Activated effector memory CD4-positive, alpha-beta T cell treated with Interleukin-2 at 50 U/mL for 16 hours (primary cell): ENCODE data around the gene CYP17A1.
A peak's percentile ranks its signal among the peaks of the same experiment; 100 is the strongest.
"Not testable (repeated sequence)": the region's sequence is repeated elsewhere in the genome, so short reads cannot be mapped to it uniquely, and the experiment has no call there.

Experiments
- DNase-seq: peaks from one replicate; pipeline ENCODE4 v3.0.0-alpha.2; 2020

Gene CYP17A1

DNA sequence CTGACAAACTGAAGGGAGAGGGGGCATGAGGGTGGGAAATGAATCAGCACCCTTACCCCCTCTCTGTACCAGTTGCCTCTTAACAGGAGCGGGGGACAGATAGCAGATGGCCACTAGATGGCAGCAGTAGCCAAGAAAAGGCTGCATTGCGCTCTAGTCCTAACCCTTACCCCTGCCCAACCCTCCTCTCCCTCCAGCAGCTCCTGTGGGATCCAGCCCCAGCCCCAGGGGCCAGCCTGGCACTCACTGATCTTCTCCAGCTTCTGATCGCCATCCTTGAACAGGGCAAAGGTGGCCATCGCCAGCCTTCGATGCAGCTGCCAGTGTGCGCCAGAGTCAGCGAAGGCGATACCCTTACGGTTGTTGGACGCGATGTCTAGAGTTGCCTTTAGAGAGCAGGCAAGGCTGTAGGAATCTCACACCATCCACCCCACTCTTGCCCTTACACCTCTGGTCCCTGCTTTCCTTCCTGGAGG, 2.2 kb downstream of the CYP17A1 start:
- DNase-seq, result peak; percentile 50

DNA sequence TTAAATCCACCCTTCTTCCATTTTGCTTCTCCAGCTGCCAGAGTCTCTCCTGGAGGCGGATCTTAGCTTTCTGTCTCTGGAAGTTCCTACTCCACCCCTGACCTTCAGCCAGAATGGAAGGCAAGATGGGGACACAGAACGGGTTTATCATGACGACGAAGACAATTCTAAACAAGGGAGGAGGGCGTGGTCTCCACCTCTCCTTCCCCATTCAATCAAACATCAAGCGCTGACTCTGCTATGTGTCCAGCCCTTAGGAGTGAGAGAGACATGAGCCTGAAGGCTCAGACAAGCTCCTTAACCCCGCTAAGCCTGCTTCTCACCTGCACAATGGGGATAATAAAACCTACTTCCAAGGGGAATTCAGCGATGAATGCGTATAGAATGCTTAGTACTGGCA, 3.1 kb downstream of the CYP17A1 start:
- DNase-seq, result no peak

DNA sequence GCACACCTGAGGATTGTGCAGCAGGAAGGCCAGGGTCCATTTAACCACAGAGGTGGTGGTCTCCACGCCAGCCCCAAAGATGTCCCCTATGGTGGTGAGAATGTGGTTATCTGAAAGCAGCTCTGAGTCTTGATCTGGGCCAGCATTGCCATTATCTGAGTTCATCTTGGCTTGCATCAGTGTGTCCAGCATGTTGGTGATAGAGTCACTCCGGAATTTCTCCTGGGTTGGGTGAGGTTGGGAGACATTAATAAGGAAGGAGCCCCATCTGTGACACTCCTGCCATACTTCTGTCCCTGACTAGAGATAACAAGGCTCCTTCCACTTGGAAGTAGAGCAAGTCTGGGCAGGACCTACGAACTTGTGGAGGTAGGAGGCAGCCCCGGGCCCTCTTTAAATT, 4.2 kb downstream of the CYP17A1 start:
- DNase-seq, result no peak

DNA sequence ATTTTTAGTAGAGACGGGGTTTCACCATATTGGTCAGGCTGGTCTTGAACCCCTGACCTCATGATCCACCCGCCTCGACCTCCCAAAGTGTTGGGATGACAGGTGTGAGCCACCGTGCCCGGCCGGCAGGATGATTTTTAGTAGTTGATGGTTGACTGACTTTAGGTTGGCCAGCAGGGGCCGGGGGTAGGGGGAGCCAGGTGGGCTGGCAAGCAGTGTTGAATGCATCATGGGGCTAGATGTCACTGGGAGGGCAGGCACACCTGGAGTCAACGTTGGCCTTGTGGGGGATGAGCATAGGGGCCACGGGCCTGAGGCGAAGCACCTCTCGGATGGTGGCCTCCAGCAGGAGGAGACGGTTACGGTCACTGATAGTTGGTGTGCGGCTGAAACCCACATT, 5.0 kb downstream of the CYP17A1 start:
- DNase-seq, result no peak

DNA sequence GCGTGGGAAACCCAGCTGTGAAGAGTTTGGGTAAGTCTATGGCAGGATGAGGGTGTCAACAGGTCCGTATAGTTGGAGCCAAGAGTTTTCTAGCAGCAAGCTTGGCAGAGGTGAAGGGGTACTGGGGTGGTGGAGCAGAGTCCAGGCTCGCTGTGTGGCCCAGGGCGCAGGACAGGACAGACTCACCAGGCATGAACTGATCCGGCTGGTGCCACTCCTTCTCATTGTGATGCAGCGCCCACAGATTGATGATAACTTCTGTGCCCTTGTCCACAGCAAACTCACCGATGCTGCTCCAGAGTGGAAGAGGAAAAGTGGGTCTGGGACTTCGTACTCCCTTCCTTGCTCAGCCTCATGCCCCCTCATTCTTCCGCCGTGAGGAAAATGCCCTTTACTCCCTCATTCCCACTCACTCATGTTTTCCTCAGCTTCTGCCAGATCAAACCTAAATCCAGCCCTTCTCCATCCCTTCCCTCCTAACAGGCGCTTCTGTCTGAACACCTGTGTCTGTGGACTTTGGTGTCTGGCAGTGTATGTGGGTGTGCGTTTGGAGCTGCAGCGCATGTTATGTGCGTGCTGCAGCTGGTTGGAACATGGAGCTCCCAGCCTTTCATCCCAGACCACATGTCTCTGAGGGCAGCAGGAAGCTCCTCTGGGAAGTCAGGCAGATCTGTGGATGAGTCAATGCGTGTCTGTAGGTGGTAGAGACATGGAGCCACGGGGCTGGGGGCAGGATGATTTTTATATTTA, 5.7 kb downstream of the CYP17A1 start:
- no peak for DNase-seq

DNA sequence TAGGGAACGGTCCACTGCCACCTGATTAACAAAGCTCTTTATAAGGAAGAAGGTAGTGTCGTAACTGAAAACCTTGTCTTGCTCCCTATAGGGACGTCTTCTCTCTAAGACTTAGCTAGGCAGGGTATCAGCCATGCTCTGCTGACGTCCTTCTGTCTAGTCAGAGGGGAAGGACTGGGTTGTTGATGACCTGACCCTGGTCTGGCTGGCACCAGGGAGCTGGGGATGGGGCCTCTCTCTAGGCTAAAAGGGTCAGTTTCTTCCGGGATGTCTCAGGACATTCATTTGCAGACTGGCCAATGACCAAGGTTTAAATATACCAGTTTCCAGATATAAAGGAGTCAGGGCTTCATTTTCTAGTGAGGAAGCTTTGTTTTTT, 9.6 kb downstream of the CYP17A1 start:
- DNase-seq, result no peak

DNA sequence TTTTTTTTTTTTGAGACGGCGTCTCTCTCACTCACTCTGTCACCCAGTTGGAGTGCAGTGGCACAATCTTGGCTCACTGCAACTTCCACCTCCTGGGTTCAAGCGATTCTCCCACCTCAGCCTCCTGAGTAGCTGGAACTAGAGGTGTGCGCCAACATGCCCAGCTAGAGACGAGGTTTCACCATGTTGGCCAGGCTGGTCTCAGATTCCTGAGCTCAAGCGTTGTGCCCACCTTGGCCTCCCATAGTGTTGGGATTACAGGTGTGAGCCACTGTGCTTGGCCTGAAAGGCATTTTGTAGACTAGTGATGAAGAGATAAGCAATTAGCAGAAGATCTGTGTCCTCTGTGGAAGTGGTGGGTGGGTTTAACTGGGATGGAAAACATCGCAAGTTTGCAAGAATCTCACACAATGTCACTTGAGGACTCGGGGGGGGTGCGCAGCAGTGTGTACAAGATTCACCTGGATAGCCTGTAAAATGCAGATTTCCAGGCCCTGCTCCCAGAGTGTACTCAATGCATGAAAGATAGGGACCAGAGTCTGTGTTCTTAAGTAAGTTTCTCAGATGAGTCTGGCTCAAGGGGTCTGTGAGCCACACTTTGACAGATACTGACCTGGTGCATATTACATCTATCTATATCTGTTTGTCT, 10.9 kb downstream of the CYP17A1 start:
- DNase-seq, result no peak

DNA sequence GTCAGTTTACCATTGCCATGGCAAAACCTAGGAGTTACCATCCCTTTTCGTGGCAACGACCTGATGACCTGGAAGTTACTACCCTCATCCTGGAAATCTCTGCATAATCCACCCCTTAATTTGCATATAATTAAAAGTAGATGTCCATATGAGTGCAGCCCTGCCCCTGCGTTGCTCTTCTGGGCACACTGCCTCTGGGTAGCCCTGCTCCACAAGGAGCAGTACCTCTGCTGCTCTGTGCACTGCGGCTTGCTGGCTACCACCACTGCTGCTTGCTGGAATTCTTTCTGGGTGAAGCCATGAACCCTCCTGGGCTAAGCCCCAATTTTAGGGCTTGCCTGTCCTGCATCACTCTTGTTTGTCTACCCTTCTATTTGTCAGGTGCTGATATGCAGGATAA, 12.5 kb downstream of the CYP17A1 start:
- DNase-seq, result no peak

DNA sequence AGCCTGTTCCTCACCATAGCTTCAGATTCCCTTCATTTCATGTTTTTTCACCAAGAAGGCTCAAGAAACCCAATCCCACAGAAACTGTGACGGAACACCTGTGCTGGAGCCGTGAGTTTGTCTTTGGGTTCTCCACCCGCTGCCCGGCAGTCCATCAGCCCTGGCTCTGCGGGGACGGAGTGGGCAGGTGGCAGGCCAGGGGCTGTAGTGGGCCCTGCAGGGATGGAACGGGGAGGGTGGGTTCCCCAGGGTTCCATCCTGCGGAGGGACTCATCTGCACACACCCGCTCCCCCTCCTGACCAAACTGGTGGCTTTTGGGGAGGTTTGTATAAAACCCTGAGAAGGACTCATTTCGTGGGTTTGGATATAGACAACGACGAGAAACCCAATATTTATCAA, 15.0 kb downstream of the CYP17A1 start:
- DNase-seq, result no peak

DNA sequence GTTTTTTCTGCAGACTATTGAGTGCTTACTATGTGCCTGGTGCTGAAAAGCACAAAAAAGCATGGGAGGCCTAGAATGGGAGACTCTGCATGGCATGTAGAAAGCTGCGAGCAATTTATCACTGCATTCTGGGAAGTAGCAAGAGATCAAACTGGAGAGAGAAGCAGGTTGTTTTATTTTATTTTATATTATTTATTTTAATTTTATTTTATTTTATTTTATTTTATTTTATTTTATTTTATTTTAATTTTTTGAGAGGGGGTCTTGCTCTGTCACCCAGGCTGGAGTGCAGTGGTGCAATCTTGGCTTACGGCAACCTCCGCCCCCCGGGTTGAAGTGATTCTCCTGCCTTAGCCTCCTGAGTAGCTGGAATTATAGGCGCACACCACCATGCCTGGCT, 17.2 kb downstream of the CYP17A1 start:
- not testable (repeated sequence) for DNase-seq

DNA sequence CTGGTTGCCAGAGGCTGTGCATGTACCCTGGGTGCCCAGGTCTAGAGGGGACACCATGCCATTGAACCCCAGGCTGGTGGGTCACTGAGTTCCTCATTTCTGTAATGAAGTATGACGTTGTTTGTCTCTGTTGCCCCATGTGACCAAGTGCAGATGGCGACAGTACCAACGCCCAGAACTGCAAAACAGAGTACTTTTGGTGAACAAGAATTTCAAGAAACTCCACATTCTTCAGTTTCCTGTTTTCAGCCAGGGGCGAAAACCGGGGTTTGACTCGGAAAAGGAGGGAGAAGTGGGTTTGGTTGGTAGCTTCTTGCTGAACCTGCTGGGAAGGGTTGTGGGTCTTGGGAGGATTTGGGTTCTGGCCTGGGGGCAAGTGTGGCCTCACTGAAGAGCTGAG, 18.2 kb downstream of the CYP17A1 start:
- no peak for DNase-seq

DNA sequence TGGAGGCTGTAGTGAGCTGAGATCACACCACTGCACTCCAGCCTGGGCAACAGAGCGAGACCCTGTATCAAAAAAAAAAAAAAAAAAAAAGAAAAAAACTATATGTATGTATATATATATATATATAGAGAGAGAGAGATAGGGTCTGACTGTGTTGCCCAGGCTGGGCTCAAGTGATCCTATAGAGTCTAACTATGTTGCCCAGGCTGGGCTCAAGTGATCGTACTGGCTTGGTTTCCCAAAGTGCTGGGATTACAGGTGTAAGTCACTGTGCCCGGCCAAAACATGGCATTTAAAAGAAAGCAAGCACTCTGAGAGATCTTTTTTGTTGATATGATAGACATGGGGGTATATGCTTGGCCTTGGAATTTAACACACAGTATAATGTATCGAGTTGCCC, 20.0 kb downstream of the CYP17A1 start:
- no peak for DNase-seq

DNA sequence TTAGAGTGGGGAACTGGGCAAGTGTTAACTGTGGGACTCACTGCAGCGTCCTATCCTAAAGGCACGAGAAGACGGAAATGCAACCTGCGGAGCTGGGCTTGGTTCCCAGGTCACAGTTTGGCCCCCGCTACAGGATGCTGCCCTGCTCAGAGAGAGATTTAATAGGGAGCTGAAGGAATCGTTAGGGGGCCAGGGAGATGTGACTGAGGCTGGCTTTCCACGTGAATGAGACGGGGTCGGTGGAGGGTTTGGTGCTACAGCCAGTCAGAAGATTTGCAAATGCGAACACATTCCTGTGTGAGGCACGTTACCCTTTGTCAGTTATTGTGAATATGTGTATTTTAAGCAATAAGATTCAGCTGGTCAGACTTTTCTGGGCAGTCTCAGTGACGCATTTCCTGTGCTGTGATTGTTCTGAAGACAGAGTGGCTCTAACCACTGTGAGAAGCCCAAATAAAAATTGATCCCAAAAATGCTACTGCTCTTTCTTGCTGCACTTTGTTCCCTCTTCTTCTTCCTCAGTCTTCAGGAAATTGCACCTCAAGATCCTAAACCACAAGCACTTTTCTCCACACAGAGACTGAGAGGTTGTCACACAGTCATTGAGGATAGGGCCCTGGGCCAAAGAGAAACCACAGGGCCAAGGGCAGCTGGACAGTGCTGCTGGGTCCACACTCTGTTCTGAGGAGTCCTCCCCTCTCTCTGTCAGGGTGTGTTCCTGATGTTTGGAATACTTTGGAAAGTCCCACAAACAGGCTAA, 21.2 kb downstream of the CYP17A1 start:
- no peak for DNase-seq

DNA sequence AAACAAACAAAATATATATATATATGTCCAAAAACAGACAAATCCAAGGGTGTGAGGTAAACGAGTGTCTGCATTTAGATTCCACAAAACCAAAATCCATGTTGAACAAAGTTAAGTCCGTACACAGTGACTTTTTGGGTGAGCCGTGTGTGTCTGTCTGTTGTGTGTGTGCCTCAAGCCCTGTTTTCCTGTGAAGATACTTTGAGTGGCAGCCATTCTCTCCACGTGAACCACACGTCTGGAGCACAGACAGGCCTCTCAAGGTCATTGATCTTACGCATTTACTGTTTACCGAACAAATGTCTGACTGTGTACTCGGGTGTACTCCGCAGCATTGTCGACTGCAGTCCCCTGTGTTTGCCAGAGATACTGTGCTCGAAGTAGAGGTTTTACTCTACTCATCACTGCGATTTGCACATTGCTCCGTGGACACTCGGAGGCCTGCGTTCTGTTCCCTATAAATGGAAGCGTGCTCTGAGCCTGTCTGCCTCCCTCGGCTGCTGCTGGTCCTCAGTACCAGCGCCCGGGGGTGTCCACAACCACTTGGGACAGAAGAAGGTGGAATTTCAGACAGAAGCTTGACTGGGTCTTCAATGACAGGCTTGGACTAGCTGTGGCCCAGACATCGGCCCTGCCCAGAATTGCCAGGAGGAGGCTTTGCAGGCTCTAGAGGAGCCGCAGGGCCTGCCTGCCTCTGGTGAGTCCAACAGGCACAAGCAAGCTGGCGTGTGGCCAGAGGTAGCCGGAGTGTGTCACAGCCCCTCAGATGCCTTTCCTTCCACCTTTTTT, 22.1 kb downstream of the CYP17A1 start:
- no peak for DNase-seq

DNA sequence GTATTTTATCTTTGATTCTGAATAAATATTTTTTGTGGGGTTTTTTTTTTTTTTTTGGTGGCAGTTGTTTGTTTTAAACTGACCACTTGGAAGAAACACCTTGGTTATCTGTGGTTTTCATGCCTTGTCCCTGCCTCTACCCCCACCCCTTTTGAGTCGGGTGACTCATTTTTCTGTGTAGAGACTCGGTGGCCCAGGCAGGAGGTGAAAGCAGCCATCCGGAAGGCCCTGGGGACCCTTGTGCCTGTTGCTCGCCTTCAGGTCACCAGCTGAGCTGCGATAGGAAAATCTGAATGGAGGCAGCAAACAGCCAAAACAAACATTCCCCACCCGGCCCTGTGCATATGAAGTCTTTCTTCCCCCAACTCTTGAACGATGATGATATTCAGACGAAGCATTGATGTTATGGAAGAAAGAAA, 22.8 kb downstream of the CYP17A1 start:
- no peak for DNase-seq

DNA sequence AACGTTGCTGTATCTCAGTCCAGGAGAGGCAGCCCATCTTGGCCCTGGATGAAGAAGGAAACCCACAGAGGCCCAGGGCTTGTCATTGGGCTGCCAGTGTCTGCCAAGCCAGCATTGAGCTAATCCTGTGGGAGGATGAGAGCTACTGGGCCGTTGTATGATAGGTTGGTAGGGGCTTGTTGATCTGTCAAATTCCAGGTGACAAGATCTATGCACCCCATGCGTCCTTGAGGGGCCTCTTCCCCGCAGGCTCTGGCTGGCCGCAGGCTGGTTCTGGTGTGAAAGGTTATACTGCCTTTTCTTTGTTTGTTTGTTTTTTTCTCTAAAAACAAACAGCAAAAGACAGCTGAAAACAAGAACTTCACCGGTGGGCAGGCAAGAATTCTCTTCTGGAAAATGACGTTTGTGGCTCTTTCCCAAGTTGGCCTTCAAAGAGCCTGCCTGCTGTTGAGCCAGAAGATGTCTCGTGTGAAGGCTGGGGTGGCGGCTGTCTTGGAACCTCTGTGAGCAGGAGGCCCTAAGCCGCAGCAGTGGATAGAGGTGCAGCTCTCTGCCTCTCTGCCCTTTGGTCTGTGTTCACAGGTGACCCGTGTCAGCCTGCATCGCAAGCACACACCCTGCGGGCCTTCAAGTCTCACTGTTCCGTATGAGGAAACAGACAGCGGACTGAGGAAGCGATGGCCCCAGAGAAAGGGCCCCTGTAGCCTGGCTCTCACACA, 23.3 kb downstream of the CYP17A1 start:
- DNase-seq, result no peak

DNA sequence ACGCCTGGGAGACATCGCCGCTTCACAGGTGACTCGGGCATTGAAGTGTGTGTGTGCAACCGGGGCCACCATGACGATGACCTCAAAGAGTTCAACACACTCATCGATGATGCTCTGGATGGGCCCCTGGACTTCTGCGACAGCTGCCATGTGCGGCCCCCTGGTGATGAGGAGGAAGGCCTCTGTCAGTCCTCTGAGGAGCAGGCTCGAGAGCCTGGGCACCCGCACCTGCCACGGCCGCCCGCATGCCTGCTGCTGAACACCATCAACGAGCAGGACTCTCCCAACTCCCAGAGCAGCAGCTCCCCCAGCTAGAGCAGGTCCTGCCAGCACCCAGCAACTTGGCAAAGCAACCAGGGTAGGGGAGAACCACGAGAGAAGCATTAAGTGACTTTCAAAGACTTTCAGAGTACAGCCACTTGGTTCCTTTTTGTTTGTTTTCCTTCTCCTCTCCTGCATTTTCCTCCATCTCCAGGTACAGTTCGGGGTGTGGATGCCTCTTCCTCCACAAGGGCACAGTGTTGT, 24.1 kb downstream of the CYP17A1 start:
- no peak for DNase-seq

DNA sequence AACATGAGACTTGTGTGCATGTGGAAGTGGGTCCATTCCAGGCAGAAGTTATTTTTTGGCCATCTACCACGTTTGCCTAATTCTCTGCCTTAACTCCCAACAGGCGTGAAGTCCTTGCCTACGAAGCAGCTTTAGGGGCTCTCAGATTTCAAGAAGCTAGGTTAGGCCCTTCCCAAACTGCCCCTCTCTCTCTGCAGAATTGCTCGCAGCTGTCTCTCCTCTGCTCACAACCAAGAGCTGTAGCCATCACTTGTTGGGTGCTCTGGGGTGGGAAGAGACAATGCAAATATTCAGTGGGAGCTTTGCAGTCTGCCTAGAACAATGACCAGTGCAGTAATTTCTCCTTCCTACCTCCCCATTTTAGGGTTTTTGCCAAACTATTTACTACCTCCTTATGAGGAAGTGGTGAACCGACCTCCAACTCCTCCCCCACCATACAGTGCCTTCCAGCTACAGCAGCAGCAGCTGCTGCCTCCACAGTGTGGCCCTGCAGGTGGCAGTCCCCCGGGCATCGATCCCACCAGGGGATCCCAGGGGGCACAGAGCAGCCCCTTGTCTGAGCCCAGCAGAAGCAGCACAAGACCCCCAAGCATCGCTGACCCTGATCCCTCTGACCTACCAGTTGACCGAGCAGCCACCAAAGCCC, 24.9 kb downstream of the CYP17A1 start:
- DNase-seq, result no peak

DNA sequence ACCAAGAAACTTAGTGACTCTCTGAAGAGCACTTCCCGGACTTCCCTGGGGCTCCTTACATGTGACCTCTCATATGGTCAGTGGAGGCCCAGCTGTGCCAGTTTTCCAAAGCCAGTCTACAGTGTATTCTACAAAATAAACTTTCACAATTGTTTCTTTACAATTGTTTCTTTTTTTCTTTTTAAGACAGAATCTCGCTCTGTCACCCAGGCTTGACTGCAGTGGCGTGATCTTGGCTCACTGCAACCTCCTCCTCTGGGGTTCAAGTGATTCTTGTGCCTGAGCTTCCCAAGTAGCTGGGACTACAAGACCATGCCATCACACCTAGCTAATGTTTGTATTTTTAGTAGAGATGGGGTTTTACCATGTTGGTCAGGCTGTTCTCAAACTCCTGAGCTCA, 25.9 kb downstream of the CYP17A1 start:
- no peak for DNase-seq

DNA sequence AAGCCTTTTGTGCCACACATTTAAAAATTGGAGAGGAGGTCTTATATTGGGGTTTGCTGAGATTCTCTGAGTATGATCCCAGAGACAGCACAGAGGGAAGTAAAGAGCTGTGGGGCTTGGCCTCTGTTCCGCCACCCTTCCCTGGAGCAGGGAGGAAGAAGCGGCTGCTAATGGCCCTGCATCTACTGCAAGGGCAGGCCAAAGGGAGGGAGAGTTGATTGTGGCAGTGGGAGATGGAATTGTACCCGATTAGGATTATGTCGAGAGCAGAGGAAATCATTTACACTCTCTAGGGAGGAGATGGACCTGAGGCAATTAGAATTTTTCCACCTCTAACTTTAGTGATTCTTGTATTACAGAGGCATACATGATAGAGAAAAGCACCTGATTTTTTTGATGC, 28.8 kb downstream of the CYP17A1 start:
- no peak for DNase-seq

DNA sequence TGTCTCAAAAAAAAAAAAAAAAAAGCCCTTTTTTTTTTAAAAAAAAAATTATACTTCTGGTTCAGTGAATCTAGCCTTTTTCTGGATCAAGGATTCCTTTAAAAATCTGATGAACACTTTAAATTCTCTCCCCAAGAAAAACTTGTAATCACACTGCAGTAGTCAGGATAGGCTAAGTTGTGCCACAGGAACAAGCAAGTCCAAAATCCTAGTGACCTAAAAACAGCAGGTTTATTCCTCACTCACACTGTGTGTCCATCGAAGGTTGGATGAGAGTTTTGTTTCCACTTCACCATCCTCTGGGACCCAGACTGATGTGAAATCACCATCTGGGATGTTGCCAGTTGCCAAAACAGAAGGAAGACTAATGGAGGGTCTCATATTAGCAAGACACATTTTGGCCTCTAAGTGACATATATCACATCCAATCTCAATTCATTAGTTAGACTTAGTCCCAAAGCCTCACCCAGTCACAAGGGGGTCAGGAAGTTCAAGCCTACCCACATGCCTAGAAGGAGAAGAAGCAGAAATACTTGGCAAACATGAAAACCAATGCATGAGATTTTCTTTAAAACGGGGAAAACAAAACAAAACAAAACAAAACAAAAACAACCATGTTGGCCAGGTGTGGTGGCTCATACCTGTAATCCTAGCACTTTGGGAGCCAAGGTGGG, 32.7 kb downstream of the CYP17A1 start:
- no peak for DNase-seq
